NCI-H1930 (cell line): ENCODE data around the gene ADGRD1.
"Not testable (repeated sequence)": the region's sequence is repeated elsewhere in the genome, so short reads cannot be mapped to it uniquely, and the experiment has no call there.

Source experiments
- DNase-seq, 2 experiments: peaks; one replicate each; lab custom pipeline; 2025; lab: John Stamatoyannopoulos, UW

The ADGRD1 gene

GRCh38 chr12:131121705-131122405 is 168.1 kb downstream of the ADGRD1 start:
- DNase-seq = no peak

GRCh38 chr12:131122631-131123030 is 168.9 kb downstream of the ADGRD1 start:
- no peak for DNase-seq

GRCh38 chr12:131123817-131124216 is 170.1 kb downstream of the ADGRD1 start:
- no peak for DNase-seq

- DNase-seq = no peak
Observed at GRCh38 chr12:131124487-131125280, 171.0 kb downstream of the ADGRD1 start.

DNA sequence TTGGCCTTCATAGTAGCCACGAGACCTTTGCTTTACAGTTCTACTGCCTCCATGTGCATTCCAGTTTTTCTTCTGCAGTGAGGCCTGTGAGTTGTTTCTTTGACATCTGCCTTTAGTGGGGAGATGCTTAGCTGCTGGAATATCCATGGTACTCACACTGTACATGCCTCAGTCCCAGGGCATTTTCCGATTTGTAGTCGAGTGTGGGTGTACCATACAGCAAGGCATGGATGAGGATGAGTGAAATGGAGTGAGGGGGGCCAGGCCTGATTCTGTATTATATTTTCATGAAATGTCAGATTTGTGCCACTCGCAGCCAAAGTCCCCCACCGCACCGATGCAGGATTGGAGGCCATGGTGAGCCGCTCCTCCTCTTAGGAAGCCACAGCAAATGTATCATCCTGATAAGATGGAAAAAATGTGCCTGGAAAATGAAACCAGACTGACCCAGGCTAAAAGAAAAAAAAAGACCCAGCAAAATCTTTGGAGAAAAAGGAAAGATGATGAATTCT is 173.0 kb downstream of the ADGRD1 start:
- no peak for DNase-seq

GRCh38 chr12:131128556-131128955 is 174.8 kb downstream of the ADGRD1 start:
- no peak for DNase-seq

GRCh38 chr12:131128966-131129619 is 175.4 kb downstream of the ADGRD1 start:
- not testable (repeated sequence) for DNase-seq

DNA sequence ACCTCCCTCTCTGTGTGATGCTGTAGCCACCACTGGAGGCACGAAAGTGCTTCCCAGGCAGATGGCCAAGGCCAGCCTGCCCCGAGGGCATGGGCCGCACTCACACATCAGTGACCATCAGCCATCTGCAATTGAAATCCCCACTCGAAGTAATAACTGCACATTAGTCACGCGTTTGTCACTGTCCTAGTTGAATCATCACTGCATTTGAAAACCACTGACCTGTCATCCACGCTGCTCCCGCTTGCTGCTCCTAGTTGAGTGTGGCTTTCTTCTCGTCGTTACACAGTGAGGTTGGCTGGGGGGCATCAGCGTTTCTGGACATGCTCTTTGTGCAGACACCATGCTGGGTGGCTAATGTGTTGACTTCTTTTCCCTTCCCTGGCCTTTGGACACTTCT is 176.1 kb downstream of the ADGRD1 start:
- no peak for DNase-seq

GRCh38 chr12:131130311-131130911 is 176.7 kb downstream of the ADGRD1 start:
- no peak for DNase-seq

GRCh38 chr12:131131077-131131807 is 177.5 kb downstream of the ADGRD1 start:
- DNase-seq = no peak

DNA sequence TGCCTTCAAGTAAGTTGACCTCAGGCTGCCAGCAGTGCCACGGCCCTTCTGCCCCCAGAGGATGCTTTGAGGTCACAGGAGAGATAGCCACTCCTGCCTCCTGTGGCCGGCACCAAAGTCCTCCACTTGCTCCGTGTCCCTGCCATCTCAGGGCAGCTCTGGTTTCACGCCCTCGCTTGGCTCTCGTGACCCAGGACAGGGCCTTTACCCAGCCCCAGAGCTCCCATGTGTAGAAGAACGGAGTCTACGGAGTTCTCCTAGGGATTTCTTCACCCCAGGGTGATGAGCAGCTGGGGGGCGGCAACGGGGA is 178.1 kb downstream of the ADGRD1 start:
- DNase-seq = no peak

GRCh38 chr12:131132118-131132892 is 178.6 kb downstream of the ADGRD1 start:
- peak in 1 of 2 experiments; percentile 49 for DNase-seq

- no peak for DNase-seq
Observed at GRCh38 chr12:131133015-131133905, 179.6 kb downstream of the ADGRD1 start.

DNA sequence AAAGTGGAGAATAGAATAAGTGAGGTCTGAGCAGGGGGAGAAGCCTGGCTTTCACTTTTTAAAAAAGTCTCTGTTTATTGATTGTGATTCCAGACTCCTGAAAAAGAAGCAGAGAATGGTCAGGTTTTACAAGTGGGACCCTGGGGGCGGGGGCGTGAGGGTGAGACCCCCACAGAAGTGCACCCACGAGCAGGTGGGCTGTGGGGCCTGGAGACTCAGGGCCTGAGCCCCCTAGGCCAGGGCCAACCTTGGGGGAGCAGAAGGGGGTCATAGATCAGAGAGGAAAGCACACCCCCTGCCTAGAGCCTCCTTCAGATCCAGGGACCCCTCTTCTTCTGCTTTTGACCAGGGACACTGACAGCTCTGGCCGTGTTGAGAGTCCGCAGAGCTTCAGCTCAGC is 180.3 kb downstream of the ADGRD1 start:
- no peak for DNase-seq

GRCh38 chr12:131134523-131135310 is 181.0 kb downstream of the ADGRD1 start:
- no peak for DNase-seq

DNA sequence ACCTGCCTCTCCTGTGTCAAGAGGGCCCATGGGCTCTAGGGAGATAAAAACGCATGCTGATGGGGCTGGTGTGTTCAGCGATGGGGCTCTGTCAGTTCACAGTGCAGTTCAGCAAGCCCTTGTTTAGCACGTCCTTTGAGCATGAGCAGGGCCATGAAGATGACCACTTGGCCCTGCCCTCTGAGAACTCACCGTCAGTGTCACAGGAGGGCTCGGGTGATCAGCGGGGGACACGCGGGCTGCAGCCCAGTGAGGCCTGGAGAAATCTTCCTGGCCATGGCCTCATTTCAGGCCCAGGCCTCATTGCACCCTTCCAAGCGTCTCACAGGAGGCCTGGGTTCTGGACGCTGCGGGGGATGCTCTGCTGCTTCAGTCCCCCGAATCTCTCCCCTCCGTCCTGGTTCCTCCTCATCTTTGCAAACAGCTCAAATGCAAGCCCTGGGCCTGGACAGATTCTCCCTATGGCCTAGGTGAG is 181.6 kb downstream of the ADGRD1 start:
- DNase-seq = no peak

GRCh38 chr12:131135786-131136538 is 182.3 kb downstream of the ADGRD1 start:
- no peak for DNase-seq

GRCh38 chr12:131136539-131136872 is 182.8 kb downstream of the ADGRD1 start:
- no peak for DNase-seq
